Dedifferentiated amniotic fluid mesenchymal stem cell (primary cell): ENCODE data around the gene EVPL.
"Not testable (repeated sequence)": the region's sequence is repeated elsewhere in the genome, so short reads cannot be mapped to it uniquely, and the experiment has no call there.

Experiments used
- DNase-seq: peaks from one replicate; pipeline ENCODE4 v3.0.0-alpha.2; 2016; ENCODE audit errors: extremely low spot score

The EVPL gene

GRCh38 chr17:75998327-75998795 lies 28.7 kb downstream of the EVPL start:
- no peak for DNase-seq

GRCh38 chr17:75996665-75997590 lies 30.2 kb downstream of the EVPL start:
- no peak for DNase-seq

- no peak for DNase-seq
Observed at GRCh38 chr17:75995385-75995925, 31.7 kb downstream of the EVPL start.

- DNase-seq, result no peak
Observed at GRCh38 chr17:75994802-75995370, 32.2 kb downstream of the EVPL start.

GRCh38 chr17:75991396-75991795 lies 35.7 kb downstream of the EVPL start:
- no peak for DNase-seq

DNA sequence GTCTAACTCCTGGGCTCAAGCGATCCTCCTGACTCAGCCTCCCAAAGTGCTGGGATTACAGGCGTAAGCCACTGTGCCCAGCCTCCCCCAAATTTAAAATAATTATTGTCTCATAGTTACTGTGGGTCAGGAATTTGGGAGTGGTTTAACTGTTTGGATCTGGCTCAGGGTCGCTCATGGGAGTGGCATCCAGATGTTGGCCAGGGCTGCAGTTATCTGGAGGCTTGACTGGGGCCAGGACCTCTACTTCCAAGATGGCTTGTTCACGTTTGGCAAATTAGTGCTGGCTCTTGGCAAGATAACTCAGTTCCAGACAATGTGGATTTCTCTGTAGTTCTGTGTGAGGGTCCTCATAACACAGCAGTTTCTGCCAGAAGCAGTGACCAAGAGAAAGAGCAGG lies 40.1 kb downstream of the EVPL start:
- no peak for DNase-seq

GRCh38 chr17:75985986-75986385 lies 41.1 kb downstream of the EVPL start:
- no peak for DNase-seq

DNA sequence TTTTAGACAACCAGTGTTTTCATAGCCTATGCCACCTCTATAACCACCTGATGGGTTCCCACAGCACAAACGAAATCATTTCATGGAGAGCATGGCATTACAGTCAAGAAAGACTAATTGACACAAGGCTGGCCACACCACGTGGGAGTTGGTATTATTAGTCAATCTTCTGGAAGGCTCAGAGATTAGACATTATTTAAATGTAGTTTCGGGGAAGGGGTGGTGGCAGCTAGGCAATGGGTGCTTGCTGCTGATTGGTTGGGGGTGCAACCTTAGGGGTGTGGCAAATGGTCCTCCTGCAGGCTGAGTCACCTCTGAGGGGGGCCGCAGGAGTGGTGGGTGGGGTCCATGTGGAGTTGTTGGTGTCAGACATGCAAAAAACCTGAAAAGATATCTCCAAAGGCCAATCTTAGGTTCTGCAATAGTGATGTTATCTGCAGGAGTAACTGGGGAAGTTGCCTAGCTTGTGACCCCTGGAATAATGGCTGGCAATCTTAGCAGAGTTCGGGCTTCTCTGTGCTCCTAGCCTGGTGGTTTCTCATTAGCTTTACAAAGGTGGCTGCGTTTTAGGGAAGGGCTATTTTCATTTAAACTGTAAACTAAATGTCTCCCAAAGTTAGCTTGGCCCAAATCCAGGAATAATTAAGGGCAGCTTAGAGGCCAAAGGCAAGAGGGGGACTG lies 43.5 kb downstream of the EVPL start:
- no peak for DNase-seq

- DNase-seq, result no peak
Observed at GRCh38 chr17:75981019-75981615, 46.0 kb downstream of the EVPL start.

DNA sequence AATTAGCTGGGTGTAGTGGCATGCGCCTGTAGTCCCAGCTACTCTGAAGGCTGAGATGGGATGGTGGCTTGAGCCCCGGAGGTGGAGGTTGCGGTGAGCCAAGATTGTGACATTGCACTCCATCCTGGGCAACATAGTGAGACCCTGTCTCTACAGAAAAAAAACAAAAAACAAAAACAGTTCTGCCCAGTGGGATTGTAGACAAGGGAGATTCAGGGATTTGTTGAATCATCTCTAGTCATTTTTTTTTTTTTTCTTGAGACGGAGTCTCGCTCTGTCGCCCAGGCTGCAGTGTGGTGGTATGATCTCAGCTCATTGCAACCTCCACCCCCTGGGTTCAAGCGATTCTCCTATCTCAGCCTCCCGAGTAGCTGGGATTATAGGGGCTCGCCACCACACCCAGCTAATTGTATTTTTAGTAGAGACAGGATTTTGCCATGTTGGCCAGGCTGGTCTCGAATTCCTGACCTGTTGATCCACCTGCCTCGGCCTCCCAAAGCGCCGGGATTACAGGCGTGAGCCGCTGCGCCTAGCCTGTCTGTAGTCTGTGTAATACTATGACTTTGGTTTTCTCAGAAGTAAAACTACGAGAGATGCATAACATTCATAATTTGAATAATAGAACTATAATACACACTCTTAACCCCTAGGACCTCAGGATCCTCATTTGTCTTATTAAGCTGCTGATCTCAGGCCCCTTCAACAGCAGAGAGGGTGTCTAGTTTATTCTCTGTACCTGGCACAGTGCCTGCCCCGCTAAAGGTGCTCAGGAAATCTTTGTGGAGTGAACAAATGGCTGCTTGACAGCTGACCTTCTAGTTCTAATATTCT lies 46.7 kb downstream of the EVPL start:
- DNase-seq, result no peak

DNA sequence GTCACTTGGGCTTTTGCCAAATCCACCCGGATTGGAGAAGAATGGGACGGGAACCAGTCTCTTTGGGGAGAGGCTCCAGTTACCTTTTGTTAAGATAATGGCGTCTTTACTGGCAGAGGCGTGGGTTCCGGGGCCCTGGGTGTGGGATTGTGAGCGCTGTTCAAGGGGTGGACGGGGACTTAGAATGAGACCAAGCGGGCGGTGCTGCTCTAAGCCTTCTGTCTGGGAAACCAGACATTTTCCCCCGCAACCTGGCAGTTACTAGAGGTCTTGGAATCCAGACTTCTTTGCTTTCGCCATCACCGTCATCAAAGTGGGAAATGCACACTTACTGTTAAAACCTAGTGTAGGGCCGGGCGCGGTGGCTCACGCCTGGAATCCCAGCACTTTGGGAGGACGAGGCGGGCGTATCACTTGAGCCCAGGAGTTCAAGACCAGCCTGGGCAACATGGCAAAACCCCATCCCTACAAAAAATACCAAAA lies 47.4 kb downstream of the EVPL start:
- peak; percentile 62 for DNase-seq

DNA sequence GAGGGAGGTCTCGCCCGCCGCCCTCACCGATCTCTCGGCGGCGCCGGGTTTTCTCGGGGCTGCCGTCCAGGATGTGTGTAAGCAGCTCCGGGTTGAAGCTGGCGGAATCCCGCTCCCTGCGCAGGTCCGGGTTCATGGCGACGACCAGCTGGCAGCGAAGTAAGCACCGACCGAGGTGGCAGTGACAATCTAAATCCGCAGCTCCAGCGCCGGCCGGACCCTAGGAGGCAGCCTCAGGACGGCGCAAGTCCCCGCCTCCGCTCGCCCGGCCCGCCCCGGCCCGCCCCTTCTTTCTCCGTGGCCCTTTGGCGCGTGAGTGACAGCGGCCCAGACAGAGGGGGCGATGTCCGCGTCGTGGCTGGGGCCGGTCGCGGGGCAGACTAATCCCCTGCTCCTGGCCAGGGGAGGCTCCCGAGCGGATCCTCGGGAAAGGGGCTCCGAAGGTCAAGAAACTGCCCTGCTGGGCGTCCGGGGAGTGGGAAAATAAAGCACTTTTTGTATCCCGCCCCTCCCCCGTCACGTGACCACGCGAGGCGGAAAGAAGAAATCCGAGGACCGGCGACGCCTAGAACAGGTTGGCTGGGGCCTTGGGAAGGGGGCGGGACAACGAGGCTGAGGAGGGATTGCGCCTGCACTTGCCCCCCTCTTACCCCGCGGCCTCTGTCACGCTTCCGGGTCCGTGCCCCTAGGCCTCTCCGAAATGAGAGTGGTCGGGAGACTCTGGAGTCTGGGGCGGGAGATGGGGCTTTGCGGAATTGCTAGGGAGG lies 48.0 kb downstream of the EVPL start, which contains the start of the genes ACOX1 and TEN1:
Gene ACOX1, minus strand, starts transcription at position 229 of the 767 bp plus-strand sequence. Its CDS starts 93 bp downstream, at position 136.
Gene TEN1, plus strand, starts transcription at position 303 of the 767 bp plus-strand sequence. CDS start 6,953 bp downstream, outside the sequence.
- peak; percentile 92 for DNase-seq

DNA sequence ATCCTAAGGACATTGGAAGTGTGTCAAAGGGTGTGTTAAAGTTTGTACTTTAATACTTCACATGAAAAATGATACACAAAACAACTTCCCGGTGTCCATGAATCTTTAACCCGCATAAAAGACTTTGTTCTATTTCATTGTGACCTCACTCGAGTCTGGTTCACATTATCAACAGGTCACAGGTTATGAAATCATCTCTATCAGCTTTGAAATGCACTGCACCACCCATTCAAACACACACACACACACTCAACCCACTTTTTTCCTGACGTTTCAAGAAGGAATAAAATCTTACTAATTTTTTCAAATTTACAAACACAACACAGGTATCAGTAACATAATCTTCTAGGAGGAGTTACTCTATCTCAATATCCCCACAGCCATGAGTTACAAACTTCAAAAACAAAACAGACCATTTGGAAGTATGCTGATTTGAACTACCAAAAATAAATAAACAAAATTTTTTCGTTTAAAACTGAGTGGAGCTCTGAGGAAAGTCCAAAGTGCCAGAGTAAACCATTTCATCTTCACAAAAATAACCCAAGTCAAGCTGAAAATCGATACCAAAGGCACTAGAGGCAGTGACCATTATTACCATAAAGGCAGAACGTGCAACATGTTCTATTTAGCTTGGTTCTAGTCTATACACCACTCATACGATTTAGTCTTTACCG lies 50.8 kb downstream of the EVPL start:
- DNase-seq, result no peak

- DNase-seq, result no peak
Observed at GRCh38 chr17:75975757-75976174, 51.3 kb downstream of the EVPL start.

DNA sequence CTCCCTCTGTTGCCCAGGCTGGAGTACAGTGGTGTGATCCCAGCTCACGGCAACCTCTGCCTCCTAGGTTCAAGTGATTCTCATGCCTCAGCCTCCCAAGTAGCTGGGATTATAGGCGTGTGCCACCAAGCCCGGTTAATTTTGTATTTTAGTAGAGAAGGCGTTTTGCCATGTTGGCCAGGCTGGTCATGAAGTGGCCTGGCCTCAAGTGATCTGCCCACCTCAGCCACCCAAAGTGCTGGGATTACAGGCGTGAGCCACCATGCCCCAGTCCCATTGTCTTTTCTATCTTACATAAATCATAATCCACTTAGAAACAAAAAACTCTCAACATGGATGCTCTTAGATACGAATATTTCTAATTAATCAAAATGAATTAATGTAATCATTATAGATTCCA lies 51.9 kb downstream of the EVPL start:
- DNase-seq, result not testable (repeated sequence)

GRCh38 chr17:75970626-75971025 lies 56.5 kb downstream of the EVPL start:
- no peak for DNase-seq

DNA sequence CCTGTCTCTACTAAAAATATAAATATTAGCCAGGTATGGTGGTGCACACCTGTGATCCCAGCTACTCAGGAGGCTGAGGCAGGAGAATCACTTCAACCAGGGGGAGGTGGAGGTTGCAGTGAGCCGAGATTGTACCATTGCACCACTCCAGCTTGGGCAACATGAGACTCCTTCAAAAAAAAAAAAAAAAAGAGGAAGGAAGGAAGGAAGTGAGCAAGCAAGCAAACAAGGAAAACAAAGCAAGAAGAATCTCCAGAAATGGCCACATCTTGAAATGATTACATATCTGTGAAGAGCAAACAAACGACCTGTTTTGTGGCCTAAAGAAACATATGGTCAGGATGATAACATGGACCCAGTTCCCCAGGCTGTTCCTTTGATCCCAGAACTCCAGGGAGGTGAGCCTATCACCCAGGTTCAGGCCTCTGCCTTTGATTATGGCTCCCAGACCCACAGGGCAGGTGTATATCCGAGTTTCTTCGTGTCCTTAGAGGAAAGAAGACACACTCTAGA lies 57.0 kb downstream of the EVPL start:
- no peak for DNase-seq

- not testable (repeated sequence) for DNase-seq
Observed at GRCh38 chr17:75969044-75969443, 58.1 kb downstream of the EVPL start.

GRCh38 chr17:75965468-75965867 lies 61.6 kb downstream of the EVPL start:
- DNase-seq, result no peak
